Esophagus squamous epithelium (tissue), 5 donors: ENCODE results near the gene CTDP1. TPM values are rescaled to one million over a fixed set of nuclear protein-coding genes. Genes with fewer than 3 reads are reported as not detected.

Experiments used
- DNase-seq: peaks from one replicate; lab custom pipeline; 2025; lab: John Stamatoyannopoulos, UW
- H3K27ac ChIP-seq, 4 donors: fragments of 200-600 bp; sonication (generic); one replicate each; pipeline ENCODE4 v1.5.1; 2016 to 2019; ENCODE audit warnings: mild to moderate bottlenecking in 1 of 4
- H3K27me3 ChIP-seq, 4 donors: fragments of 200-600 bp; sonication (generic); 1 replicate in 3 of 4; 2 replicates in 1 of 4; pipeline versions ENCODE4 v1.5.1 to v1.6.0; 2017 to 2021; ENCODE audit warnings: antibody characterized with exemption in 1 of 4
- H3K36me3 ChIP-seq, 3 donors: fragments of 200-600 bp; sonication (generic); one replicate each; pipeline ENCODE4 v1.5.1; 2016 to 2019
- H3K4me1 ChIP-seq, 3 donors: fragments of 200-600 bp; sonication (generic); one replicate each; pipeline ENCODE4 v1.5.1; 2017 to 2019
- H3K4me3 ChIP-seq, 4 donors: fragments of 200-600 bp; sonication (generic); 1 replicate in 3 of 4; 2 replicates in 1 of 4; pipeline ENCODE4 v1.5.1; 2016 to 2019; ENCODE audit warnings: mild to moderate bottlenecking in 2 of 4, moderate library complexity in 1 of 4
- H3K9me3 ChIP-seq, 3 donors: fragments of 200-600 bp; sonication (generic); one replicate each; pipeline ENCODE4 v1.5.1; 2016 to 2019
- POLR2A ChIP-seq, 4 donors: fragments of 450-650 bp; IDR thresholded peaks; one replicate each; pipeline ENCODE4 v1.6.1; 2017; ENCODE audit warnings: antibody characterized with exemption in 4 of 4, mild to moderate bottlenecking in 4 of 4, moderate library complexity in 3 of 4
- WGBS, 2 donors: methylation state at CpG; one replicate each; pipeline ENCODE4 v1.1.5; 2018; 5-methylcytosine and 5-hydroxymethylcytosine counted together
- intact Hi-C: fragments of 100-400 bp; cut with DNase I; formaldehyde crosslinking; loops from one replicate; pipeline ENCODE4 v1.15.0; 2022
- total RNA-seq, 4 donors: library from RNA; depleted of rRNA; stranded (reverse); fragments of >200 nt; gene quantifications; one replicate each; pipeline ENCODE4 v1.1.0, GENCODE V29; 2016
- TF ChIP-seq, protein P1 (sequence below), 6 experiments: fragments of 450-650 bp in 4 of 6; fragments of 200-600 bp in 2 of 6; sonication (generic) in 2 of 6; IDR thresholded peaks; one replicate each; pipeline ENCODE4 v1.5.1; 2016 to 2019; ENCODE audit warnings: antibody characterized with exemption in 6 of 6, mild to moderate bottlenecking in 4 of 6, moderate library complexity in 4 of 6
- donor health status: DM: yes; HTN: yes; CAD: no.

Gene CTDP1
- total RNA-seq, 4 donors from 2014 or later, result 10.5 to 17.1 (median 15.5) TPM

DNA sequence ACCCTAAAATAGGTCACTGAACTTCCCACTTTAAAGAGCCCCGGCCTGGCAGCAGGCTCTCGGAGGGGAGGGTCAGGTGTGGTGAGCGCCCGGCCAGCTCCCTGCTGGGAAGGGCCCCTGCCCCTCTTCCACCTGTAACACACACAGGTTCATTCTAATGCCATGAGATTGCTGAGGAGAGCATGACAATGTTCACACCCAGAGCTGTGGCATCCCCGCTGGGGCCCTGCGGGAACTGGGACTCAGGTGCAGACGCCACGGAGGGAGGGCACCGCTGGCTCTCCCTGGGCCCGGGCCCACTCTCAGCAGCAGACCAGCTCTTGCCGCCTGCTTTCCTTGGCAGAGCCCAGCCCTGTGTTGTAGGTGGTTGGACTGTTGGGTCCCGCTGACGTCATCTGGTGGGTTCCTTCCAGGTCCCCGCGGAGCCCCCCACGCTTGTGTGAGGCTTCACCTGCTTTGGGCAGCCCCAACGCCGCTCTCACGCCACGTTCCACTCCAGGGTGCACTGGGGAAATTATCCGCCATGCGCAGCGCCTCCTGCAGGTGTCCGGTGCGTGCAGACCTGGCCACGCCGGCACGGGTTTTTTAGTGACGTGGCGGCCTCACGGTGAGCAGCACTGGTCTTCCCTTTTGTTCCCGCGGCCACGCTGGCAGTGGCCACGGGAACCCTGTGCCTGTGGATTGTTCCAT is 67.7 kb downstream of the CTDP1 start:
- Histone ChIP-seq H3K27ac (no peak overlapping the region), H3K9me3 (no peaks in the 10 kb centered on the region), H3K4me1 (peaks cover 0 to 8% (median 0%) of the 10 kb centered on the region in 3 donors), H3K4me3 (no peak overlapping the region), H3K36me3 (peaks cover 0 to 68% (median 3%) of the 10 kb centered on the region in 3 donors), H3K27me3 (no peaks in the 10 kb centered on the region)
- intact Hi-C loops, result no loop called here
- TF ChIP-seq POLR2A (IDR thresholded peaks at IDR 0.05), result no peak
- TF ChIP-seq, protein P1, sequence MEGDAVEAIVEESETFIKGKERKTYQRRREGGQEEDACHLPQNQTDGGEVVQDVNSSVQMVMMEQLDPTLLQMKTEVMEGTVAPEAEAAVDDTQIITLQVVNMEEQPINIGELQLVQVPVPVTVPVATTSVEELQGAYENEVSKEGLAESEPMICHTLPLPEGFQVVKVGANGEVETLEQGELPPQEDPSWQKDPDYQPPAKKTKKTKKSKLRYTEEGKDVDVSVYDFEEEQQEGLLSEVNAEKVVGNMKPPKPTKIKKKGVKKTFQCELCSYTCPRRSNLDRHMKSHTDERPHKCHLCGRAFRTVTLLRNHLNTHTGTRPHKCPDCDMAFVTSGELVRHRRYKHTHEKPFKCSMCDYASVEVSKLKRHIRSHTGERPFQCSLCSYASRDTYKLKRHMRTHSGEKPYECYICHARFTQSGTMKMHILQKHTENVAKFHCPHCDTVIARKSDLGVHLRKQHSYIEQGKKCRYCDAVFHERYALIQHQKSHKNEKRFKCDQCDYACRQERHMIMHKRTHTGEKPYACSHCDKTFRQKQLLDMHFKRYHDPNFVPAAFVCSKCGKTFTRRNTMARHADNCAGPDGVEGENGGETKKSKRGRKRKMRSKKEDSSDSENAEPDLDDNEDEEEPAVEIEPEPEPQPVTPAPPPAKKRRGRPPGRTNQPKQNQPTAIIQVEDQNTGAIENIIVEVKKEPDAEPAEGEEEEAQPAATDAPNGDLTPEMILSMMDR (IDR thresholded peaks at IDR 0.05), result no peak
- WGBS, 2 donors, result 85 to 97% methylated on average over 12 to 33 of the region's 35 CpGs
- no peak for DNase-seq

DNA sequence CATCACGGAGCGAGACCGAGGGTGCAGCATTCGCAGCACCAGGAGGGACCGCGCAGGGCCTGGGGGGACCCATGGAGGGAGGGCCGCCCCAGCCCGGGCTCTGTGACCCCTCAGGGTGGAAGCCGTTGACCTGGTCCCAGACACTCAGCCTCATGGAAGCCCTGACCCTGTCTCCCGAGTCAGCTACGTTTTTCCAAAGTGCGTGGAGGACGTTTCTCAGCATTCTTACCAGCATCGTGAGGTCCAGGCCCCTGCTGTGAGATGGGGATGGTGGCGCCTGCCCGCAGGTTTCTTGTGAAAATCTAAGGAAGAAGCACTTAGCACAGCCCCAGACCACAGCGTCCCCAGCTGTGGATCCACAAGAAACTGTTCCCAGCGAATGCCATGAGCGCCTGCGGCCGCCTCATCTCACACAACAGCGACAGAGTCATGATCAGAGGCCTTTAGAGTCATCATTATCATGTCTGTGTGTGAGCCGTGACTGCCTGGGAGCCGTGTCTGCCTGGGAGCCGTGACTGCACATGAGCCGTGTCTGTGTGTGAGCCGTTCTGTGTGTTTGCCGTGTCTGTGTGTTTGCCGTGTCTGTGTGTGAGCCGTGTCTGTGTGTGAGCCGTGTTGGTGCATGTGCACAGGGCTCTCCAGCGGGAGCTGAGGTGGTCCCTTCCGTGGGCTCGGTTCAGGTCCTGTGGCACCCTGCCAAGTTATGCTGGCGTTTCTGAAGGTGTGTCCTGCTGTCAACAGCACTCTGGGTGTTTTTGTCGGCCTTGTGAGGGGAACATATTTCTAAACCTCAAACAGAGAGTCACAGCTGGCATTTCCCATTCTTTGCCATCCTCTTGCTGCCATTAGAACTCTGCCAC is 68.9 kb downstream of the CTDP1 start:
- H3K4me3 ChIP-seq, result no peak overlapping the region
- H3K4me1 ChIP-seq, result peaks cover 0 to 8% (median 0%) of the 10 kb centered on the region in 3 donors
- H3K36me3 ChIP-seq, result peaks cover 0 to 62% (median 5%) of the 10 kb centered on the region in 3 donors
- no peaks in the 10 kb centered on the region for H3K27me3 ChIP-seq
- TF ChIP-seq POLR2A (IDR thresholded peaks at IDR 0.05), result no peak
- TF ChIP-seq, protein P1 (IDR thresholded peaks at IDR 0.05), result no peak
- DNase-seq, result no peak
- intact Hi-C loops, result no loop called here
- H3K27ac ChIP-seq, result no peak overlapping the region
- 71 to 98% methylated on average over 2 to 7 of the region's 36 CpGs for WGBS, 2 donors
- H3K9me3 ChIP-seq, result no peaks in the 10 kb centered on the region

DNA sequence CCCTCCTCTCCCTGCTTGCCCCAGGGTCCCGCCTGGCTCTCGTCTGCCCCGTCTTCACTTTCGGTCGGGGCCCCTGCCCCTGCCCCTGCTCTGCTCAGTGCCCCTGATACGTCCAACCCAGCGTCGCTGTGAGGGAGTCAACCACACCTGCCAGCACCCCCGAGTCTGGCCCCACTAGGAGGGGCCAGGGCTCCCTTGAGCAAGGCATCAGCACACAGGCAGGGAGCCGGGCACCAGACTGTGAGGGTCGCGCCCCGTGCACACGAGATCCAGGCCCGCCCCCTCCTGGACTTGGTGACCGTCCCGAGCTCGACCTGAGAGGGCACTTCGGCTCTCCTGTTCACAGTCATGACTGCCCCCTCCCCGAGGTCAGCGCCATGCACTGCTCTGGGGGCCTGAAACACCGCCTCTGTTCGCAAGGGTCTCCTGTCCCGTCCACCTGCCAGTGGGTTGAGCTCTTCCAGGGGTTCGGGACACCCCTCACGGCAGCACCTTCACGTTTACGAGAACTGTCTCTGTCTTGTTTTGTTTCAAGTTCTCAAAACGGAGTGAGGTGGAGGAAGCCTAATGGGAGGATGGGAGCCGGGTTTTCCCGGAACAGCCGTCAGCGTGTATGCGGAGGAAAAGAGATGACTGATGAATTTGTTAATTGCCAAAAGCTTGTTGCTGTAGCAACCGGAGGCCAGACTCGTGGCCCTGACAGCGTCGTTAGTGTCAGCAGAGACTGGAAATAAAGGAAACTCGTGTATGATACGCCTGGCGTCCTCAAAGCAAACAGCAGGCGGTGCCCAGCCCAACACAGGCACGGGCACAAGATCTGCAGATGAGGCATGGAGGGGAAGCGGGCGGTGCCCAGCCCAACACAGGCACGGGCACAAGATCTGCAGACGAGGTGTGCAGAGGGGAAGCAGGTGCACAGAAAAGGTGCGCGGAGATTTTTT is 69.9 kb downstream of the CTDP1 start:
- TF ChIP-seq, protein P1 (IDR thresholded peaks at IDR 0.05), result no peak
- no peak for TF ChIP-seq POLR2A (IDR thresholded peaks at IDR 0.05)
- intact Hi-C loops, result no loop called here
- Histone ChIP-seq H3K4me1 (peaks cover 0 to 8% (median 0%) of the 10 kb centered on the region in 3 donors), H3K4me3 (no peak overlapping the region), H3K9me3 (no peaks in the 10 kb centered on the region), H3K27me3 (no peaks in the 10 kb centered on the region), H3K27ac (no peak overlapping the region), H3K36me3 (peaks cover 9 to 62% (median 12%) of the 10 kb centered on the region in 3 donors)
- DNase-seq, result no peak
- 84 to 87% methylated on average over 32 to 33 of the region's 49 CpGs for WGBS, 2 donors

DNA sequence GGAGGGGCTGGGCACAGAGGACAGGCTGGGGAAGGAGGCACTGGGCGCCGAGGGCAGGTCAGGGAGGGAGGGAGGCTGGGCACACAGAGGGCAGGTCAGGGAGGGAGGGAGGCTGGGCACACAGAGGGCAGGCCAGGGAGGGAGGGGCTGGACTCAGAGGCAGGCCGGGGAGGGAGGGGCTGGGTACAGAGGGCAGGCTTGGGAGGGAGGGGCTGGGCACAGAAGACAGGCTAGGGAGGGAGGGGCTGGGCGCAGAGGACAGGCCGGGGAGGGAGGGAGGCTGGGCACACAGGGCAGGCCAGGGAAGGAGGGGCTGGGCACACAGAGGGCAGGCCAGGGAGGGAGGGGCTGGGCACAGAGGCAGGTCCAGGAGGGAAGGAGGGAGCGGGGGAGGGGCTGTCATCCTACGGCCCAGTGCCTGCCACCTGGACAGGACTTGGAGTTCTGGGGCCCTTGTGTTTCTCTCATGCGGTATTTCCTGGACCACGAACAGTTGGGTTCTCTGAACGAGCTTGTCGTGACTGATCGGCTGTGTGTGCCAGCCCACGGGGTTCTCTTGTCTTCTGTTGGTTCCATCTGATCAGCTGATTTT is 71.5 kb downstream of the CTDP1 start:
- Histone ChIP-seq H3K9me3 (no peaks in the 10 kb centered on the region), H3K4me3 (no peak overlapping the region), H3K27ac (no peak overlapping the region), H3K36me3 (peaks cover 12 to 74% (median 13%) of the 10 kb centered on the region in 3 donors), H3K4me1 (peaks cover 0 to 8% (median 0%) of the 10 kb centered on the region in 3 donors), H3K27me3 (no peaks in the 10 kb centered on the region)
- TF ChIP-seq POLR2A (IDR thresholded peaks at IDR 0.05), result no peak
- intact Hi-C loops, result no loop called here
- no peak for DNase-seq
- WGBS, 2 donors, result 61 to 83% methylated on average over 8 to 9 of the region's 13 CpGs
